WTC11 (cell line): ENCODE results near the gene MLN.

ENCODE experiments used
- HMGA2 ChIP-seq: fragments of 250-450 bp; sonication (Bioruptor Pico); IDR thresholded peaks from 2 replicates; pipeline ENCODE4 v1.4.0; 2021; ENCODE audit warnings: mild to moderate bottlenecking, moderate library complexity
- MXD4 ChIP-seq: fragments of 250-450 bp; sonication (Bioruptor Pico); IDR thresholded peaks from 2 replicates; pipeline ENCODE4 v1.8.0; 2021; ENCODE audit warnings: mild to moderate bottlenecking, moderate library complexity, borderline replicate concordance
- SP1 ChIP-seq: sonication (generic); formaldehyde crosslinking; conservative IDR thresholded peaks from 2 replicates; pipeline ENCODE4 v1.8.1; 2022; ENCODE audit warnings: missing genetic modification reagents
- TF ChIP-seq, protein P1 (sequence below): fragments of 200-600 bp; IDR thresholded peaks from 2 replicates; pipeline ENCODE4 v1.8.0; 2022; ENCODE audit warnings: antibody characterized with exemption
- TF ChIP-seq, protein P2 (sequence below): sonication (generic); formaldehyde crosslinking; IDR thresholded peaks from 2 replicates; pipeline ENCODE4 v1.8.1; 2023; ENCODE audit warnings: mild to moderate bottlenecking, missing genetic modification reagents, moderate library complexity
- TF ChIP-seq, protein P3 (sequence below): sonication (generic); formaldehyde crosslinking; IDR thresholded peaks from 2 replicates; pipeline ENCODE4 v1.8.0; 2022; ENCODE audit warnings: mild to moderate bottlenecking, missing genetic modification reagents
- TF ChIP-seq, protein P4 (sequence below): sonication (generic); formaldehyde crosslinking; IDR thresholded peaks from 2 replicates; pipeline ENCODE4 v1.8.1; 2023; ENCODE audit warnings: mild to moderate bottlenecking, missing genetic modification reagents, borderline replicate concordance
- TF ChIP-seq, protein P5 (sequence below): sonication (generic); formaldehyde crosslinking; IDR thresholded peaks from 2 replicates; pipeline ENCODE4 v1.8.1; 2023; ENCODE audit warnings: mild to moderate bottlenecking, missing genetic modification reagents

DNA sequence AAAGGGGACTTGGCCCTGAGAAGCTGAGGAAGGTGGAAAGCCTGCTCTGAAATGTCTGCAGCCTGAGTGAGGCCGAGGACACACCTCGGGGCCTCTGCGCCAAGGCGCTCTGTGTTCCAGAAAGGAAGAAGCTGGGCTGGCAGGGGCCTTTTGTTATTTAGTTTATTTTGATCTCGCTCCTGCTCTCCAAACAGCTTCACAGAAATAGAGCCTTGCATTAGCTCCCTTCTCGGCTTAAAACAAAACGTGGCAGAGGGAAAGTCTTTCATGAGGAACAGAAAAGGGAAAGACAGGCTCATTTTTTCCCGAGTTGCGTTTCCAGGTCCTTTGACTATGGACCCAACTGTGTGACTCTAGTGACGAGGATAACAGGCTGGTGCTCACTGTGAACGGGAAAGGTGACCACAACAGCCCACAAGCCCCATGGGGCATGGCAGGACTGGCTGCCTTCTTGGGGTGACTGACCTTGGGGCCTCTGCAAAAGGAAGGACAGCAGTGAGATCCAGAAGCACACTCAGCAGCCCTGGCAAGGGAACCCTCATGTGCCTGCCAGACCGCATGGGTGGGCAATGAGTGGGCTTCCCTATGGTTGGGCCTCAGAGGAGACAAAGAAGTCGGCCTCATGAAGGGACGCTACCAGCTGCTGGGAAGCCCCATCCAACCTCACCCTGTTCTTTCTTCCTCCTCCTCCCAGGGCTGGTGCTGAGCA is 33.5 kb downstream of the MLN start:
- TF ChIP-seq HMGA2 (CRISPR knock-in tag) (no peak), SP1 (CRISPR knock-in tag) (no peak), MXD4 (CRISPR knock-in tag) (no peak)
- TF ChIP-seq, protein P1, sequence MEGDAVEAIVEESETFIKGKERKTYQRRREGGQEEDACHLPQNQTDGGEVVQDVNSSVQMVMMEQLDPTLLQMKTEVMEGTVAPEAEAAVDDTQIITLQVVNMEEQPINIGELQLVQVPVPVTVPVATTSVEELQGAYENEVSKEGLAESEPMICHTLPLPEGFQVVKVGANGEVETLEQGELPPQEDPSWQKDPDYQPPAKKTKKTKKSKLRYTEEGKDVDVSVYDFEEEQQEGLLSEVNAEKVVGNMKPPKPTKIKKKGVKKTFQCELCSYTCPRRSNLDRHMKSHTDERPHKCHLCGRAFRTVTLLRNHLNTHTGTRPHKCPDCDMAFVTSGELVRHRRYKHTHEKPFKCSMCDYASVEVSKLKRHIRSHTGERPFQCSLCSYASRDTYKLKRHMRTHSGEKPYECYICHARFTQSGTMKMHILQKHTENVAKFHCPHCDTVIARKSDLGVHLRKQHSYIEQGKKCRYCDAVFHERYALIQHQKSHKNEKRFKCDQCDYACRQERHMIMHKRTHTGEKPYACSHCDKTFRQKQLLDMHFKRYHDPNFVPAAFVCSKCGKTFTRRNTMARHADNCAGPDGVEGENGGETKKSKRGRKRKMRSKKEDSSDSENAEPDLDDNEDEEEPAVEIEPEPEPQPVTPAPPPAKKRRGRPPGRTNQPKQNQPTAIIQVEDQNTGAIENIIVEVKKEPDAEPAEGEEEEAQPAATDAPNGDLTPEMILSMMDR: no peak
- TF ChIP-seq, protein P2, sequence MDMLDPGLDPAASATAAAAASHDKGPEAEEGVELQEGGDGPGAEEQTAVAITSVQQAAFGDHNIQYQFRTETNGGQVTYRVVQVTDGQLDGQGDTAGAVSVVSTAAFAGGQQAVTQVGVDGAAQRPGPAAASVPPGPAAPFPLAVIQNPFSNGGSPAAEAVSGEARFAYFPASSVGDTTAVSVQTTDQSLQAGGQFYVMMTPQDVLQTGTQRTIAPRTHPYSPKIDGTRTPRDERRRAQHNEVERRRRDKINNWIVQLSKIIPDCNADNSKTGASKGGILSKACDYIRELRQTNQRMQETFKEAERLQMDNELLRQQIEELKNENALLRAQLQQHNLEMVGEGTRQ (CRISPR knock-in tag): no peak
- TF ChIP-seq, protein P3, sequence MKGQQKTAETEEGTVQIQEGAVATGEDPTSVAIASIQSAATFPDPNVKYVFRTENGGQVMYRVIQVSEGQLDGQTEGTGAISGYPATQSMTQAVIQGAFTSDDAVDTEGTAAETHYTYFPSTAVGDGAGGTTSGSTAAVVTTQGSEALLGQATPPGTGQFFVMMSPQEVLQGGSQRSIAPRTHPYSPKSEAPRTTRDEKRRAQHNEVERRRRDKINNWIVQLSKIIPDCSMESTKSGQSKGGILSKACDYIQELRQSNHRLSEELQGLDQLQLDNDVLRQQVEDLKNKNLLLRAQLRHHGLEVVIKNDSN (CRISPR knock-in tag): no peak
- TF ChIP-seq, protein P4, sequence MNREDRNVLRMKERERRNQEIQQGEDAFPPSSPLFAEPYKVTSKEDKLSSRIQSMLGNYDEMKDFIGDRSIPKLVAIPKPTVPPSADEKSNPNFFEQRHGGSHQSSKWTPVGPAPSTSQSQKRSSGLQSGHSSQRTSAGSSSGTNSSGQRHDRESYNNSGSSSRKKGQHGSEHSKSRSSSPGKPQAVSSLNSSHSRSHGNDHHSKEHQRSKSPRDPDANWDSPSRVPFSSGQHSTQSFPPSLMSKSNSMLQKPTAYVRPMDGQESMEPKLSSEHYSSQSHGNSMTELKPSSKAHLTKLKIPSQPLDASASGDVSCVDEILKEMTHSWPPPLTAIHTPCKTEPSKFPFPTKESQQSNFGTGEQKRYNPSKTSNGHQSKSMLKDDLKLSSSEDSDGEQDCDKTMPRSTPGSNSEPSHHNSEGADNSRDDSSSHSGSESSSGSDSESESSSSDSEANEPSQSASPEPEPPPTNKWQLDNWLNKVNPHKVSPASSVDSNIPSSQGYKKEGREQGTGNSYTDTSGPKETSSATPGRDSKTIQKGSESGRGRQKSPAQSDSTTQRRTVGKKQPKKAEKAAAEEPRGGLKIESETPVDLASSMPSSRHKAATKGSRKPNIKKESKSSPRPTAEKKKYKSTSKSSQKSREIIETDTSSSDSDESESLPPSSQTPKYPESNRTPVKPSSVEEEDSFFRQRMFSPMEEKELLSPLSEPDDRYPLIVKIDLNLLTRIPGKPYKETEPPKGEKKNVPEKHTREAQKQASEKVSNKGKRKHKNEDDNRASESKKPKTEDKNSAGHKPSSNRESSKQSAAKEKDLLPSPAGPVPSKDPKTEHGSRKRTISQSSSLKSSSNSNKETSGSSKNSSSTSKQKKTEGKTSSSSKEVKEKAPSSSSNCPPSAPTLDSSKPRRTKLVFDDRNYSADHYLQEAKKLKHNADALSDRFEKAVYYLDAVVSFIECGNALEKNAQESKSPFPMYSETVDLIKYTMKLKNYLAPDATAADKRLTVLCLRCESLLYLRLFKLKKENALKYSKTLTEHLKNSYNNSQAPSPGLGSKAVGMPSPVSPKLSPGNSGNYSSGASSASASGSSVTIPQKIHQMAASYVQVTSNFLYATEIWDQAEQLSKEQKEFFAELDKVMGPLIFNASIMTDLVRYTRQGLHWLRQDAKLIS (CRISPR knock-in tag): no peak
- TF ChIP-seq, protein P5, sequence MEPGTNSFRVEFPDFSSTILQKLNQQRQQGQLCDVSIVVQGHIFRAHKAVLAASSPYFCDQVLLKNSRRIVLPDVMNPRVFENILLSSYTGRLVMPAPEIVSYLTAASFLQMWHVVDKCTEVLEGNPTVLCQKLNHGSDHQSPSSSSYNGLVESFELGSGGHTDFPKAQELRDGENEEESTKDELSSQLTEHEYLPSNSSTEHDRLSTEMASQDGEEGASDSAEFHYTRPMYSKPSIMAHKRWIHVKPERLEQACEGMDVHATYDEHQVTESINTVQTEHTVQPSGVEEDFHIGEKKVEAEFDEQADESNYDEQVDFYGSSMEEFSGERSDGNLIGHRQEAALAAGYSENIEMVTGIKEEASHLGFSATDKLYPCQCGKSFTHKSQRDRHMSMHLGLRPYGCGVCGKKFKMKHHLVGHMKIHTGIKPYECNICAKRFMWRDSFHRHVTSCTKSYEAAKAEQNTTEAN (CRISPR knock-in tag): no peak
